ENCODE measurements around the gene AMPD2. TPM values are rescaled to one million over a fixed set of nuclear protein-coding genes. Genes with fewer than 3 reads are reported as not detected.
A peak's percentile ranks its signal among the peaks of the same experiment; 100 is the strongest.

AMPD2 gene
- total RNA-seq, 2 experiments from 2014 or later: 170 to 191 TPM

DNA sequence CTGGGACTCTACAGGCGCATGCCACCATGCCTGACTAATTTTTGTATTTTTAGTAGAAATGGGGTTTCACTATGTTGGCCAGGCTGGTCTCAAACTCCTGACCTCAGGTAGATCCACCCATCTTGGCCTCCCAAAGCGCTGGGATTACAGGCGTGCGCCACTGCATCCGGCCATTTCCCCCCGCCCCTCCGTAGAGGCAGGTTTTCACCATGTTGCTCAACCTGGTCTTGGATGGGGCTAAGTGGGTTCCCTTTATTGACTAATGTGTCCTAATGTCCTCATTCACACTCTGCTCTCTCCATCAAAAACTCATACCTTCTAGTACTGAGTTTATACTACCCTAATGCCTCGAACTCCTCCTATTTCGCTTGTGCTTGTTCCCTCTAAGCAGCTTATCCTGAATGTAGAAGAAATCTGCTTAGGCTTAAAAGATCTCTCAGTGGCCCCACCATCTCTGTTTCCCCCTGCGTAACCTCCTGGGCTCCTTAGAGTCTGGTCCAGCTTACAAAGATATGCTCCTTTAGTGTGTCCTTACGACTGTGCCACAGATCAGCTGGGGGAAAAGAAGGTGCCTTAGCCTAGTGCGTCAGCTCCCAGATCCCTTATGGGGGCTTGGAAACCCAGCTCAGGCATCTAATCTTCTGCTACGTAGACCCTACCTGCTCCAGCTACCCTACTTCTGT lies 8.2 kb upstream of the AMPD2 start:
- DNase-seq (no peak), ATAC-seq (ENCODE audit: poor library complexity) (no peak)
- Mint-ChIP-seq H3K27ac (no peak overlapping the region), H3K9me3 (no peaks in the 10 kb centered on the region), H3K4me3 (no peak overlapping the region), H3K27me3 (no peaks in the 10 kb centered on the region), H3K36me3 (ENCODE audit: low read depth) (no peaks in the 10 kb centered on the region), H3K4me1 (ENCODE audit: low read depth) (peaks cover 10% of the 10 kb centered on the region)
- Histone ChIP-seq H3K27me3 (ENCODE audit: control insufficient read depth in 1 of 2, insufficient read depth in 2 of 2, low read length in 2 of 2) (no peaks in the 10 kb centered on the region), H3K4me1 (ENCODE audit: insufficient read depth, low read length) (peaks cover 10% of the 10 kb centered on the region), H3K27ac (ENCODE audit: low read depth in 1 of 2, low read length in 2 of 2) (no peak overlapping the region), H3K4me3 (ENCODE audit: low read length) (no peak overlapping the region), H3K9me3 (ENCODE audit: control insufficient read depth in 1 of 2, insufficient read depth in 1 of 2, low read length in 2 of 2) (no peaks in the 10 kb centered on the region), H3K36me3 (ENCODE audit: insufficient read depth, low read length) (no peaks in the 10 kb centered on the region)
- POLR2A ChIA-PET: no interaction called here
- TF ChIP-seq, protein P1, sequence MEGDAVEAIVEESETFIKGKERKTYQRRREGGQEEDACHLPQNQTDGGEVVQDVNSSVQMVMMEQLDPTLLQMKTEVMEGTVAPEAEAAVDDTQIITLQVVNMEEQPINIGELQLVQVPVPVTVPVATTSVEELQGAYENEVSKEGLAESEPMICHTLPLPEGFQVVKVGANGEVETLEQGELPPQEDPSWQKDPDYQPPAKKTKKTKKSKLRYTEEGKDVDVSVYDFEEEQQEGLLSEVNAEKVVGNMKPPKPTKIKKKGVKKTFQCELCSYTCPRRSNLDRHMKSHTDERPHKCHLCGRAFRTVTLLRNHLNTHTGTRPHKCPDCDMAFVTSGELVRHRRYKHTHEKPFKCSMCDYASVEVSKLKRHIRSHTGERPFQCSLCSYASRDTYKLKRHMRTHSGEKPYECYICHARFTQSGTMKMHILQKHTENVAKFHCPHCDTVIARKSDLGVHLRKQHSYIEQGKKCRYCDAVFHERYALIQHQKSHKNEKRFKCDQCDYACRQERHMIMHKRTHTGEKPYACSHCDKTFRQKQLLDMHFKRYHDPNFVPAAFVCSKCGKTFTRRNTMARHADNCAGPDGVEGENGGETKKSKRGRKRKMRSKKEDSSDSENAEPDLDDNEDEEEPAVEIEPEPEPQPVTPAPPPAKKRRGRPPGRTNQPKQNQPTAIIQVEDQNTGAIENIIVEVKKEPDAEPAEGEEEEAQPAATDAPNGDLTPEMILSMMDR (IDR thresholded peaks at IDR 0.05): no peak
- intact Hi-C loops (cut with DNase I, micrococcal nuclease): loop anchor here in 1 of 2 experiments (5.0 kb wide), 2 partner anchors 34 to 51 kb away; no protein-coding TSS in a partner anchor
- CTCF ChIA-PET: no interaction called here

DNA sequence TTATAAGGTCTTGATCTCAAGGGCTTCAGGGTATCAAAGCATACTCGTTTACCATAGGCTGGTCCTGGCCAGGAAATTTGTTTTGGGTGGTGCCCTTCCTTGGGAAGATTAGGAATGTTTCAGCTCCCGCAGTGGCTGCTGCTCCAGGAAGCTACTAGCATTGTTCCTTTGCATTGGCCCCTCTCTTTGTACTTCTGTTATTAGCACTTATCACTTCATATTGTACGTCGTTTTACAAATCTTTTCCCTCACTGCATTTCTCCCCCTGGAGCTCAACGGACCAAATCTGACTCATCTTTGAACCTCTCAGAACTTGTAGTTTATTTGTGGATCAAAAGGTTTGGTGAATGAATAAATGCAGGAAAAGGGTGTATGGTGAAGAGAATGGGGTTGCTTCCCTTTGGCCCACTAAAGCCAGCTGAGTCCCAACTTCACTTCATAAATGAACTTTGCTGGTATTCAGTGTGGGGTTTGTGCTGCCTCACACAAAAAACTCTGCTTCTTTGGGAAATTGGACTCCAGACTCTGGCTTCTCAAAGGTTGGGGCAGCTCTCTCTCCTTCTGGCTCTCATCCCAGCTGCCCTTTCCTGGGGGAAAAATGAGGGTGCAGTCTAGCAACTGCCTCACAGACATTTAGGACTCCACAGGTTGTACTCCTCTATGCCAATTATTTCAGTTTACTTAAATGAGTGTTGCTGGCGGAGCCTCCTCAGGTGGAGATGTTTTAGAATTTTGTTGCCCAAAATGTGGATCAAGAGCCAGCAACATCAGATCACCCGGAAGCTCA lies 6.1 kb upstream of the AMPD2 start:
- H3K27ac Mint-ChIP-seq: no peak overlapping the region
- H3K4me1 Mint-ChIP-seq (ENCODE audit: low read depth): peaks cover 26% of the 10 kb centered on the region
- CTCF ChIA-PET: interaction anchor here (1.1 to 2.5 kb wide), 4 partner anchors 14 to 81 kb away, joined by 3 to 8 read pairs (median 5); no protein-coding TSS in a partner anchor

DNA sequence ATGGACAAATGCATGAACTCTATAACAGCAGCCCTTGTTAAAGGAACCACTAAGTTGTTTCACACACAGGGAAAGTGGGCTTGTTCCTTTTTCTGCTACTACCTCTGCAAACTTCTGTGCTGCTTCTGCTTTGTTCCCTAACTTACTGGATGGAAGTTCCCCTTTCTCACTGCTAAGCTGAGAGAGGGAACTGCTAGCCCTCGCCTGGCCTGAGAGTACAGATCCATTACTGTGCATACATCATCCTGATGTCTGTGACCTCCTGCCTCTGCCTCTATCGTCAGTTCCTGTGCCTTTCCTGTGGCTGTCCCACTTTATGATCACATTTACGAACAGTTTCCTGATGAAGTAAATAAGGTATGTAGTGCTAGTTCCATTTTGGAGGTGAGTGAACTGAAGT lies 3.8 kb upstream of the AMPD2 start:
- H3K36me3 ChIP-seq (ENCODE audit: insufficient read depth, low read length): no peaks in the 10 kb centered on the region
- peaks cover 4% of the 10 kb centered on the region for H3K36me3 Mint-ChIP-seq (ENCODE audit: low read depth)
- H3K27ac ChIP-seq (ENCODE audit: low read depth in 1 of 2, low read length in 2 of 2): peak overlapping the region in 1 of 2 donors; percentile 79
- peaks cover 42% of the 10 kb centered on the region for H3K4me1 Mint-ChIP-seq (ENCODE audit: low read depth)
- no peaks in the 10 kb centered on the region for H3K27me3 Mint-ChIP-seq
- intact Hi-C loops (cut with DNase I, micrococcal nuclease): no loop called here
- TF ChIP-seq, protein P1 (IDR thresholded peaks at IDR 0.05): no peak
- H3K27ac Mint-ChIP-seq: peak overlapping the region; percentile 71
- H3K4me3 ChIP-seq (ENCODE audit: low read length): no peak overlapping the region
- H3K4me3 Mint-ChIP-seq: peak overlapping the region; percentile 50
- H3K9me3 ChIP-seq (ENCODE audit: control insufficient read depth in 1 of 2, insufficient read depth in 1 of 2, low read length in 2 of 2): no peaks in the 10 kb centered on the region
- ChIA-PET POLR2A (interaction anchor here (1.0 to 2.7 kb wide), 3 partner anchors 9 to 67 kb away, joined by 3 to 17 read pairs (median 4); partner anchors contain the start of gene GNAI3), CTCF (interaction anchor here (1.2 to 3.0 kb wide), 3 partner anchors 25 to 70 kb away, joined by 3 to 10 read pairs (median 4); no protein-coding TSS in a partner anchor)
- H3K9me3 Mint-ChIP-seq: no peaks in the 10 kb centered on the region
- H3K4me1 ChIP-seq (ENCODE audit: insufficient read depth, low read length): peaks cover 45% of the 10 kb centered on the region
- no peaks in the 10 kb centered on the region for H3K27me3 ChIP-seq (ENCODE audit: control insufficient read depth in 1 of 2, insufficient read depth in 2 of 2, low read length in 2 of 2)
- ATAC-seq (ENCODE audit: poor library complexity) (peak; percentile 24), DNase-seq (peak in 4 of 14 experiments; percentile 25 to 78 (median 74))

More for the DNA sequence above, 6.1 kb upstream of the AMPD2 start:
- Mint-ChIP-seq H3K36me3 (ENCODE audit: low read depth) (no peaks in the 10 kb centered on the region), H3K27me3 (no peaks in the 10 kb centered on the region), H3K9me3 (no peaks in the 10 kb centered on the region), H3K4me3 (no peak overlapping the region)
- intact Hi-C loops (cut with DNase I, micrococcal nuclease): loop anchor here in 1 of 2 experiments (2.0 to 5.0 kb wide), 3 partner anchors 36 to 61 kb away; no protein-coding TSS in a partner anchor
- H3K36me3 ChIP-seq (ENCODE audit: insufficient read depth, low read length): no peaks in the 10 kb centered on the region
- POLR2A ChIA-PET: interaction anchor here (1.3 kb wide), 1 partner anchor 65 kb away, joined by 3 read pairs; the partner anchor contains the start of gene GNAI3
- peaks cover 25% of the 10 kb centered on the region for H3K4me1 ChIP-seq (ENCODE audit: insufficient read depth, low read length)
- DNase-seq: no peak
- no peak overlapping the region for H3K27ac ChIP-seq (ENCODE audit: low read depth in 1 of 2, low read length in 2 of 2)
- no peak for ATAC-seq (ENCODE audit: poor library complexity)
- no peak overlapping the region for H3K4me3 ChIP-seq (ENCODE audit: low read length)
- TF ChIP-seq, protein P1 (IDR thresholded peaks at IDR 0.05): no peak
- H3K9me3 ChIP-seq (ENCODE audit: control insufficient read depth in 1 of 2, insufficient read depth in 1 of 2, low read length in 2 of 2): no peaks in the 10 kb centered on the region
- no peaks in the 10 kb centered on the region for H3K27me3 ChIP-seq (ENCODE audit: control insufficient read depth in 1 of 2, insufficient read depth in 2 of 2, low read length in 2 of 2)
